ENCODE measurements around the gene TMEM175.

The TMEM175 gene

GRCh38 chr4:911871-912490 is 20.3 kb upstream of the TMEM175 start:
- Histone ChIP-seq H3K36me3 (peaks cover 18% of the 10 kb centered on the region; the same call in 1 of the 2 replicates), H3K4me3 (ENCODE audit: low read depth, low read length) (no peak overlapping the region), H3K27me3 (no peaks in the 10 kb centered on the region), H3K9me3 (no peaks in the 10 kb centered on the region), H3K4me1 (peaks cover 7% of the 10 kb centered on the region; the same call in 1 of the 2 replicates)
- TF ChIP-seq, protein P1, sequence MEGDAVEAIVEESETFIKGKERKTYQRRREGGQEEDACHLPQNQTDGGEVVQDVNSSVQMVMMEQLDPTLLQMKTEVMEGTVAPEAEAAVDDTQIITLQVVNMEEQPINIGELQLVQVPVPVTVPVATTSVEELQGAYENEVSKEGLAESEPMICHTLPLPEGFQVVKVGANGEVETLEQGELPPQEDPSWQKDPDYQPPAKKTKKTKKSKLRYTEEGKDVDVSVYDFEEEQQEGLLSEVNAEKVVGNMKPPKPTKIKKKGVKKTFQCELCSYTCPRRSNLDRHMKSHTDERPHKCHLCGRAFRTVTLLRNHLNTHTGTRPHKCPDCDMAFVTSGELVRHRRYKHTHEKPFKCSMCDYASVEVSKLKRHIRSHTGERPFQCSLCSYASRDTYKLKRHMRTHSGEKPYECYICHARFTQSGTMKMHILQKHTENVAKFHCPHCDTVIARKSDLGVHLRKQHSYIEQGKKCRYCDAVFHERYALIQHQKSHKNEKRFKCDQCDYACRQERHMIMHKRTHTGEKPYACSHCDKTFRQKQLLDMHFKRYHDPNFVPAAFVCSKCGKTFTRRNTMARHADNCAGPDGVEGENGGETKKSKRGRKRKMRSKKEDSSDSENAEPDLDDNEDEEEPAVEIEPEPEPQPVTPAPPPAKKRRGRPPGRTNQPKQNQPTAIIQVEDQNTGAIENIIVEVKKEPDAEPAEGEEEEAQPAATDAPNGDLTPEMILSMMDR (IDR thresholded peaks at IDR 0.05; ENCODE audit: low read depth, low read length), result no peak
- DNase-seq, result no peak

- Histone ChIP-seq H3K4me3 (ENCODE audit: low read depth, low read length) (no peak overlapping the region), H3K4me1 (peaks cover 5% of the 10 kb centered on the region; the same call in 1 of the 2 replicates), H3K27me3 (no peaks in the 10 kb centered on the region), H3K36me3 (peaks cover 18% of the 10 kb centered on the region; the same call in 1 of the 2 replicates), H3K9me3 (no peaks in the 10 kb centered on the region)
- no peak for DNase-seq
- TF ChIP-seq, protein P1 (IDR thresholded peaks at IDR 0.05; ENCODE audit: low read depth, low read length), result no peak
Measured at GRCh38 chr4:912548-913279, 19.5 kb upstream of the TMEM175 start.

DNA sequence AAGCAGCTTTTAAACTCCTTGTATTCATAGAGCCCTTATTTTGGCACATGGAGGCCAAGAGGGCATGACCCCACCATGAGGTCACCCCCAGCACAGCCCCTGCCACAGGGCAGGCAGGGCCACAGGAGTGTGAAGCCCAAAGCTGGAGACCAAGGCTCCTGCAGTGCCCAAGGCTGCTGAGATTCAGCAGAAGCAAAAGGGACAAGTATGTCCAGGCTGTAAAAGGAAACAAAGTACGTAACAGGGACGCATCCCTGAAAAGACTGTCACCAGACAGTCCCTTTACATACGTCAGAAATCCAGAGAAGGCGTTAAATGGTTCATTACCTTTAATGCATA is 19.0 kb upstream of the TMEM175 start:
- Histone ChIP-seq H3K4me3 (ENCODE audit: low read depth, low read length) (no peak overlapping the region), H3K36me3 (peaks cover 18% of the 10 kb centered on the region; the same call in 1 of the 2 replicates), H3K27me3 (no peaks in the 10 kb centered on the region), H3K9me3 (no peaks in the 10 kb centered on the region; the same call in 1 of the 2 replicates), H3K4me1 (peaks cover 2% of the 10 kb centered on the region; the same call in 1 of the 2 replicates)
- TF ChIP-seq, protein P1 (IDR thresholded peaks at IDR 0.05; ENCODE audit: low read depth, low read length), result no peak
- DNase-seq, result no peak

DNA sequence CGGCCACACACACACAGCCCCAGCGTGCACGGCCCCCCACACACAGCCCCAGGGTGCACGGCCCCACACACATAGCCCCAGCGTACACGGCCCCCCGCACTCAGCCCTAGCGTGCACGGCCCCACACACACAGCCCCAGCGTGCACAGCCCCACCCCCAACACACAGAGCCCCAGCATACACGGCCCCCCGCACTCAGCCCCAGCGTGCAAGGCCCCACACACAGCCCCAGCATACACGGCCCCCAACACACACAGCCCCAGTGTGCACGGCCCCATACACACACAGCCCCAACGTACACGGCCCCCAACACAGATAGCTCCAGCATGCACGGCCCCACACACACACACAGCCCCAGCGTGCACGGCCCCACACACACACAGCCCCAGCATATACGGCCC is 17.7 kb upstream of the TMEM175 start:
- Histone ChIP-seq H3K4me1 (no peaks in the 10 kb centered on the region), H3K4me3 (ENCODE audit: low read depth, low read length) (no peak overlapping the region), H3K36me3 (peaks cover 18% of the 10 kb centered on the region; the same call in 1 of the 2 replicates), H3K9me3 (no peaks in the 10 kb centered on the region; the same call in 1 of the 2 replicates), H3K27me3 (no peaks in the 10 kb centered on the region)
- no peak for DNase-seq
- TF ChIP-seq, protein P1 (IDR thresholded peaks at IDR 0.05; ENCODE audit: low read depth, low read length), result no peak

DNA sequence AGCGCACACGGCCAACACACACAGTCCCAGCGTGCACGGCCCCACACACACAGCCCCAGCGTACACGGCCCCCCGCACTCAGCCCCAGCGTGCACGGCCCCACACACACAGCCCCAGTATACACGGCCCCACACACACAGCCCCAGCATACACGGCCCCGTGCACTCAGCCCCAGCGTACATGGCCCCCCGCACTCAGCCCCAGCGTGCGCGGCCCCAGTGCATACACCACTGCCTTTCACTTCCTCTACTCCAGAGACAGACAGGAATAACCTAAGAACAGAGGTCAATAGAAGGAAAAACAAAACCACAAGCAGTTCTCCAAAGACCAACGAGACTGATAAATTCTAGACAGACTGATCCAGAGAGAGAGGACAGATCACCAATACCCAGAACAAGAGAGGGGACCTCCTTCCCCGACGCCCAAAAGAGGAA is 17.2 kb upstream of the TMEM175 start:
- peaks cover 18% of the 10 kb centered on the region; the same call in 1 of the 2 replicates for H3K36me3 ChIP-seq
- TF ChIP-seq, protein P1 (IDR thresholded peaks at IDR 0.05; ENCODE audit: low read depth, low read length), result no peak
- no peak for DNase-seq
- no peaks in the 10 kb centered on the region for H3K4me1 ChIP-seq
- H3K27me3 ChIP-seq, result no peaks in the 10 kb centered on the region
- no peaks in the 10 kb centered on the region; the same call in 1 of the 2 replicates for H3K9me3 ChIP-seq
- H3K4me3 ChIP-seq (ENCODE audit: low read depth, low read length), result no peak overlapping the region

- Histone ChIP-seq H3K9me3 (no peaks in the 10 kb centered on the region; the same call in 1 of the 2 replicates), H3K4me1 (no peaks in the 10 kb centered on the region), H3K4me3 (ENCODE audit: low read depth, low read length) (no peak overlapping the region), H3K36me3 (peaks cover 16% of the 10 kb centered on the region; the same call in 1 of the 2 replicates), H3K27me3 (no peaks in the 10 kb centered on the region)
- no peak for DNase-seq
- TF ChIP-seq, protein P1 (IDR thresholded peaks at IDR 0.05; ENCODE audit: low read depth, low read length), result no peak
Measured at GRCh38 chr4:915595-915994, 16.7 kb upstream of the TMEM175 start.
